WTC11 (cell line): Measurements from ENCODE around the gene HDAC7. TPM values are rescaled to one million over a fixed set of nuclear protein-coding genes. Genes with fewer than 3 reads are reported as not detected.
"Not testable (repeated sequence)": the region's sequence is repeated elsewhere in the genome, so short reads cannot be mapped to it uniquely, and the experiment has no call there.

Experiments
- ATAC-seq: fragments of 200-7000 bp; cut with Tn5 transposase; 2 replicates; pipeline ENCODE4 v1.10.0; 2021; ENCODE audit warnings: mild to moderate bottlenecking, moderate library complexity
- CTCF ChIA-PET: fragments of 300-600 bp; sonication (Branson Sonifier 250); formaldehyde crosslinking; loops from one replicate; lab custom pipeline; 2021; ENCODE audit warnings: antibody characterized with exemption; lab: Charles Lee
- POLR2A ChIA-PET: fragments of 350-600 bp; sonication (Branson Sonifier 250); formaldehyde crosslinking; loops from one replicate; lab custom pipeline; 2021; ENCODE audit warnings: antibody characterized with exemption; lab: Charles Lee
- DNase-seq: peaks from one replicate; pipeline ENCODE4 v3.0.0; 2021; ENCODE audit warnings: low spot score
- H3K27ac Mint-ChIP-seq: 2 replicates; pipeline ENCODE4 v1.8.0; 2021; ENCODE audit warnings: mixed read lengths
- H3K27me3 Mint-ChIP-seq: 2 replicates; pipeline ENCODE4 v1.8.0; 2021; ENCODE audit warnings: low read depth, mild to moderate bottlenecking, moderate library complexity, mixed read lengths
- H3K36me3 Mint-ChIP-seq: 2 replicates; pipeline ENCODE4 v1.8.0; 2021; ENCODE audit warnings: mixed read lengths
- H3K4me1 Mint-ChIP-seq: 2 replicates; pipeline ENCODE4 v1.8.0; 2022; ENCODE audit warnings: mixed read lengths
- H3K4me3 Mint-ChIP-seq: 2 replicates; pipeline ENCODE4 v1.8.0; 2021; ENCODE audit warnings: mild to moderate bottlenecking, moderate library complexity, mixed read lengths
- H3K9me3 Mint-ChIP-seq: 2 replicates; pipeline ENCODE4 v1.8.0; 2021; ENCODE audit warnings: mixed read lengths
- ATF3 ChIP-seq: sonication (generic); formaldehyde crosslinking; conservative IDR thresholded peaks from 2 replicates; pipeline ENCODE4 v1.8.1; 2022; ENCODE audit warnings: mild to moderate bottlenecking, missing genetic modification reagents
- ATF6 ChIP-seq: sonication (generic); formaldehyde crosslinking; IDR thresholded peaks from 2 replicates; pipeline ENCODE4 v1.8.1; 2023; ENCODE audit warnings: mild to moderate bottlenecking, missing genetic modification reagents
- ERG ChIP-seq: fragments of 250-450 bp; sonication (Bioruptor Pico); IDR thresholded peaks from 2 replicates; pipeline ENCODE4 v1.8.0; 2021; ENCODE audit warnings: mild to moderate bottlenecking
- HMGXB4 ChIP-seq: sonication (generic); formaldehyde crosslinking; IDR thresholded peaks from 2 replicates; pipeline ENCODE4 v1.8.1; 2023; ENCODE audit warnings: mild to moderate bottlenecking, moderate library complexity, missing genetic modification reagents
- IRF2 ChIP-seq: sonication (generic); formaldehyde crosslinking; IDR thresholded peaks from 2 replicates; pipeline ENCODE4 v1.8.0; 2022; ENCODE audit warnings: low read depth, missing genetic modification reagents, borderline replicate concordance
- JUN ChIP-seq: sonication (generic); formaldehyde crosslinking; IDR thresholded peaks from 2 replicates; pipeline ENCODE4 v1.8.0; 2023; ENCODE audit warnings: mild to moderate bottlenecking, missing genetic modification reagents
- NR2C2 ChIP-seq: sonication (generic); formaldehyde crosslinking; IDR thresholded peaks from 2 replicates; pipeline ENCODE4 v1.8.0; 2022; ENCODE audit warnings: mild to moderate bottlenecking, missing genetic modification reagents
- PREB ChIP-seq: sonication (generic); formaldehyde crosslinking; IDR thresholded peaks from 2 replicates; pipeline ENCODE4 v1.8.1; 2022; ENCODE audit warnings: mild to moderate bottlenecking, missing genetic modification reagents, moderate library complexity, borderline replicate concordance
- TEAD1 ChIP-seq: sonication (generic); formaldehyde crosslinking; IDR thresholded peaks from 2 replicates; pipeline ENCODE4 v1.8.0; 2022; ENCODE audit warnings: mild to moderate bottlenecking, missing genetic modification reagents
- USF1 ChIP-seq: sonication (generic); formaldehyde crosslinking; IDR thresholded peaks from 2 replicates; pipeline ENCODE4 v1.8.0; 2022; ENCODE audit warnings: mild to moderate bottlenecking, missing genetic modification reagents
- USF2 ChIP-seq: sonication (generic); formaldehyde crosslinking; IDR thresholded peaks from 2 replicates; pipeline ENCODE4 v1.8.1; 2023; ENCODE audit warnings: mild to moderate bottlenecking, missing genetic modification reagents, moderate library complexity
- ZNF281 ChIP-seq: sonication (generic); formaldehyde crosslinking; IDR thresholded peaks from 2 replicates; pipeline ENCODE4 v1.8.0; 2023; ENCODE audit warnings: mild to moderate bottlenecking, missing genetic modification reagents
- total RNA-seq: library from RNA; stranded (reverse); gene quantifications from 3 replicates; pipeline ENCODE4 v1.2.3, GENCODE V29; 2021

Gene HDAC7
- total RNA-seq, 1 experiment from 2014 or later = 111 TPM

- TF ChIP-seq HMGXB4 (no peak), PREB (CRISPR knock-in tag) (no peak), NR2C2 (no peak), ATF6 (CRISPR knock-in tag) (no peak)
Observed at GRCh38 chr12:47811581-47812484, 7.9 kb downstream of the HDAC7 start (continued).

GRCh38 chr12:47811072-47811396, 8.7 kb downstream of the HDAC7 start:
- POLR2A ChIA-PET = interaction anchor here (0.6 kb wide), 1 partner anchor 16 kb away, joined by 6 read pairs; no protein-coding TSS in a partner anchor
- H3K4me3 Mint-ChIP-seq = peak overlapping the region; percentile 22; the same call in 1 of the 2 replicates
- TF ChIP-seq USF1 (CRISPR knock-in tag) (peak; percentile 78), USF2 (peak; percentile 87), TEAD1 (0 out of 2 replicates have a peak, but pooled peaks have one; percentile 42), IRF2 (CRISPR knock-in tag) (no peak)
- CTCF ChIA-PET = interaction anchor here (0.6 to 8.8 kb wide), 8 partner anchors 9 to 44 kb away, joined by 3 to 99 read pairs (median 6); no protein-coding TSS in a partner anchor
- H3K36me3 Mint-ChIP-seq = no peaks in the 10 kb centered on the region; the same call in 1 of the 2 replicates
- peak overlapping the region; percentile 96 for H3K27ac Mint-ChIP-seq
- peak; percentile 7; the same call in 1 of the 2 replicates for ATAC-seq
- peaks cover 76% of the 10 kb centered on the region for H3K4me1 Mint-ChIP-seq
- DNase-seq = no peak
- no peaks in the 10 kb centered on the region for H3K27me3 Mint-ChIP-seq
- H3K9me3 Mint-ChIP-seq = no peaks in the 10 kb centered on the region

- not testable (repeated sequence) for DNase-seq, H3K27me3 Mint-ChIP-seq, ATAC-seq, H3K36me3 Mint-ChIP-seq, H3K27ac Mint-ChIP-seq, H3K4me3 Mint-ChIP-seq, H3K9me3 Mint-ChIP-seq
- ChIA-PET CTCF (interaction anchor here (0.9 to 8.8 kb wide), 5 partner anchors 9 to 30 kb away, joined by 3 to 99 read pairs (median 4); partner anchors contain the start of gene HDAC7), POLR2A (interaction anchor here (1.3 kb wide), 1 partner anchor 43 kb away, joined by 5 read pairs; no protein-coding TSS in a partner anchor)
- H3K4me1 Mint-ChIP-seq = peaks cover 69% of the 10 kb centered on the region
Observed at GRCh38 chr12:47809518-47809917, 10.2 kb downstream of the HDAC7 start.

GRCh38 chr12:47808574-47809365, 10.9 kb downstream of the HDAC7 start:
- DNase-seq (no peak), ATAC-seq (0 out of 2 replicates have a peak, but pooled peaks have one; percentile 1)
- H3K36me3 Mint-ChIP-seq = no peaks in the 10 kb centered on the region
- peak overlapping the region; percentile 17; the same call in 1 of the 2 replicates for H3K27ac Mint-ChIP-seq
- no peaks in the 10 kb centered on the region for H3K9me3 Mint-ChIP-seq
- H3K4me3 Mint-ChIP-seq = no peak overlapping the region
- H3K4me1 Mint-ChIP-seq = peaks cover 67% of the 10 kb centered on the region
- no peaks in the 10 kb centered on the region for H3K27me3 Mint-ChIP-seq
- TF ChIP-seq ZNF281 (CRISPR knock-in tag) (no peak), ATF3 (no peak), ERG (CRISPR knock-in tag) (no peak), JUN (CRISPR knock-in tag) (no peak)
- POLR2A ChIA-PET = interaction anchor here (0.5 to 1.5 kb wide), 6 partner anchors 8 to 42 kb away, joined by 3 to 5 read pairs (median 4); no protein-coding TSS in a partner anchor
- CTCF ChIA-PET = interaction anchor here (1.0 to 8.8 kb wide), 18 partner anchors 9 to 157 kb away, joined by 3 to 81 read pairs (median 6); partner anchors contain the start of genes HDAC7, TMEM106C and VDR
